HepG2 (cell line): Measurements from ENCODE around the gene TIMM13. TPM values are rescaled to one million over a fixed set of nuclear protein-coding genes. Genes with fewer than 3 reads are reported as not detected.

Experiments
- ARHGAP35 ChIP-seq: sonication (generic); formaldehyde crosslinking; IDR thresholded peaks from 2 replicates; pipeline ENCODE4 v1.9.0; 2022; ENCODE audit warnings: mild to moderate bottlenecking, inconsistent platforms, moderate library complexity, missing genetic modification reagents, borderline replicate concordance
- ATF1 ChIP-seq: IDR thresholded peaks from 2 replicates; pipeline ENCODE4 v1.6.1; 2016; ENCODE audit warnings: mild to moderate bottlenecking, control low read depth
- MIXL1 ChIP-seq: IDR thresholded peaks from 2 replicates; pipeline ENCODE4 v1.6.1; 2016
- NFE2L1 ChIP-seq: sonication (generic); formaldehyde crosslinking; IDR thresholded peaks from 2 replicates; pipeline ENCODE4 v1.4.0; 2020; ENCODE audit warnings: missing genetic modification reagents, mild to moderate bottlenecking, borderline replicate concordance
- PITX1 ChIP-seq: sonication (generic); formaldehyde crosslinking; IDR thresholded peaks from 2 replicates; pipeline ENCODE4 v1.5.1; 2020; ENCODE audit warnings: mild to moderate bottlenecking, missing genetic modification reagents
- RXRA ChIP-seq: sonication (generic); formaldehyde crosslinking; IDR thresholded peaks from 2 replicates; pipeline ENCODE4 v1.5.1; 2020; ENCODE audit warnings: missing genetic modification reagents
- SAP130 ChIP-seq: IDR thresholded peaks from 2 replicates; pipeline ENCODE4 v1.6.1; 2016; ENCODE audit warnings: low read depth
- SIN3B ChIP-seq: fragments of 150-350 bp; IDR thresholded peaks from 2 replicates; pipeline ENCODE4 v1.6.1; 2014; ENCODE audit warnings: low read length
- SMC3 ChIP-seq: IDR thresholded peaks from 2 replicates; pipeline ENCODE4 v1.6.1; 2011; ENCODE audit warnings: low read length, improper control_type of control experiment
- ZNF614 ChIP-seq: IDR thresholded peaks from 2 replicates; pipeline ENCODE4 v1.6.1; 2018; ENCODE audit warnings: missing biosample characterization, missing genetic modification reagents, inconsistent platforms, borderline replicate concordance
- polyA plus RNA-seq, 8 experiments: library from polyadenylated mRNA; depleted of rRNA in 3 of 8; stranded (reverse) in 7 of 8; unstranded in 1 of 8; fragments of >200 nt; fragmentation: Illumina TruSeq in 4 of 8; extraction: Trizol in 4 of 8; gene quantifications; 2 replicates each; pipeline versions ENCODE4 v1.2.1 to v1.2.3, GENCODE V29; 2011 to 2016; ENCODE audit warnings: low read depth in 4 of 8, missing spikeins in 1 of 8, mixed read lengths in 1 of 8; ENCODE audit not compliant: insufficient read depth in 1 of 8
- total RNA-seq, 5 experiments: library from RNA; depleted of rRNA; stranded (reverse); fragments of >200 nt; fragmentation: Illumina TruSeq; extraction: Trizol; gene quantifications; 2 replicates each; pipeline ENCODE4 v1.2.3, GENCODE V29; 2016; ENCODE audit warnings: low read depth in 1 of 5
- TF ChIP-seq, protein P1 (sequence below): sonication (generic); formaldehyde crosslinking; conservative IDR thresholded peaks from 2 replicates; pipeline ENCODE4 v1.4.0; 2020; ENCODE audit warnings: mild to moderate bottlenecking, missing genetic modification reagents, moderate library complexity
- TF ChIP-seq, protein P2 (sequence below): sonication (generic); formaldehyde crosslinking; IDR thresholded peaks from 2 replicates; pipeline ENCODE4 v1.8.1; 2022; ENCODE audit warnings: low read depth, mild to moderate bottlenecking, missing genetic modification reagents
- TF ChIP-seq, protein P3 (sequence below): sonication (generic); formaldehyde crosslinking; IDR thresholded peaks from 2 replicates; pipeline ENCODE4 v1.5.1; 2020; ENCODE audit warnings: mild to moderate bottlenecking, moderate library complexity, missing genetic modification reagents
- TF ChIP-seq, protein P4 (sequence below): fragments of 450-650 bp; IDR thresholded peaks from 2 replicates; pipeline ENCODE4 v1.6.1; 2017
- TF ChIP-seq, protein P5 (sequence below): sonication (generic); formaldehyde crosslinking; IDR thresholded peaks from 2 replicates; pipeline ENCODE4 v1.5.0; 2020; ENCODE audit warnings: mild to moderate bottlenecking, missing genetic modification reagents, borderline replicate concordance

The TIMM13 gene
- total and polyA plus RNA-seq, 2 of the 13 experiments (the other 11 are each of a cell fraction or from before 2014, with no cell fraction given), result 48.4 to 108 TPM

DNA sequence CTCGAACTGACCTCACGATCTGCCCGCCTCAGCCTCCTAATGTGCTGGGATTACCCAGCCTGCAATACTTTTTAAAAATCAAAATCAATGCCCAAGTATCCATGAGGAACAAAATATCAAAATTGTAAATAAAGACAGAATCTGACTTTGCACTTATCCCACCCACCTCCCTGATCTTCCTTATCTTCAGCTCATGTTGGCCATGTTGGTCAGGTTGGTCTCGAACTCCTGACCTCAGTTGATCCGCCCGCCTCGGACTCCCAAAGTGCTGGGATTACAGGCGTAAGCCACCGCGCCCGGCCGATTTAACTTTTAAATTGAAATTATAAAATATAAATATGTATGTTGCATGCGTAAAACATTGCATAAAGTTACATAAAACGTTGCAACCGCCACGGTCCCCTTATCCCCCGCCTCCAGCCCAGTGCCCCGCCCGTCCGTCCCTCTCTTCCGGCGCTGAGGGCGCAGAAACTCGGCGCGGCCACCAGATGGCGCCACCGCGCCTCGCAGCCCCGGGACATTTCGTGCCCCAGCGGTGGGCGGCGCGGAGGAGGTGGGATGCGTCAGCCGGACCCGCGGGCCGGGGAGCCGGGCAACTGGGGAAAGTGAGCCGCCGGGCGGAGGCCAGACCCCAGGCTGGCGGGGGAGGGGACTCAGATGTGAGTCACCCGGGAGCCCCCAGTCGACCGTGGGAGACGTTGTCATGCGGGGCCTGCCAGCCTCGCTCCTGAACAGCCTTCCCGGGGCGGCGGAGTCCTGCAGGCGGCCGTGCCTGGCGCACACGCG, 47.0 kb upstream of the TIMM13 start (continued):
- TF ChIP-seq, protein P1, sequence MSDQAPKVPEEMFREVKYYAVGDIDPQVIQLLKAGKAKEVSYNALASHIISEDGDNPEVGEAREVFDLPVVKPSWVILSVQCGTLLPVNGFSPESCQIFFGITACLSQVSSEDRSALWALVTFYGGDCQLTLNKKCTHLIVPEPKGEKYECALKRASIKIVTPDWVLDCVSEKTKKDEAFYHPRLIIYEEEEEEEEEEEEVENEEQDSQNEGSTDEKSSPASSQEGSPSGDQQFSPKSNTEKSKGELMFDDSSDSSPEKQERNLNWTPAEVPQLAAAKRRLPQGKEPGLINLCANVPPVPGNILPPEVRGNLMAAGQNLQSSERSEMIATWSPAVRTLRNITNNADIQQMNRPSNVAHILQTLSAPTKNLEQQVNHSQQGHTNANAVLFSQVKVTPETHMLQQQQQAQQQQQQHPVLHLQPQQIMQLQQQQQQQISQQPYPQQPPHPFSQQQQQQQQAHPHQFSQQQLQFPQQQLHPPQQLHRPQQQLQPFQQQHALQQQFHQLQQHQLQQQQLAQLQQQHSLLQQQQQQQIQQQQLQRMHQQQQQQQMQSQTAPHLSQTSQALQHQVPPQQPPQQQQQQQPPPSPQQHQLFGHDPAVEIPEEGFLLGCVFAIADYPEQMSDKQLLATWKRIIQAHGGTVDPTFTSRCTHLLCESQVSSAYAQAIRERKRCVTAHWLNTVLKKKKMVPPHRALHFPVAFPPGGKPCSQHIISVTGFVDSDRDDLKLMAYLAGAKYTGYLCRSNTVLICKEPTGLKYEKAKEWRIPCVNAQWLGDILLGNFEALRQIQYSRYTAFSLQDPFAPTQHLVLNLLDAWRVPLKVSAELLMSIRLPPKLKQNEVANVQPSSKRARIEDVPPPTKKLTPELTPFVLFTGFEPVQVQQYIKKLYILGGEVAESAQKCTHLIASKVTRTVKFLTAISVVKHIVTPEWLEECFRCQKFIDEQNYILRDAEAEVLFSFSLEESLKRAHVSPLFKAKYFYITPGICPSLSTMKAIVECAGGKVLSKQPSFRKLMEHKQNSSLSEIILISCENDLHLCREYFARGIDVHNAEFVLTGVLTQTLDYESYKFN (CRISPR knock-in tag), result peak; percentile 60
- no peak for TF ChIP-seq ARHGAP35 (CRISPR knock-in tag)
- peak; percentile 61; the same call in 1 of the 2 replicates for TF ChIP-seq PITX1 (CRISPR knock-in tag)
- TF ChIP-seq SIN3B, result 0 out of 2 replicates have a peak, but pooled peaks have one; percentile 28
- peak; percentile 71 for TF ChIP-seq RXRA (CRISPR knock-in tag)
- no peak for TF ChIP-seq ZNF614 (CRISPR knock-in tag)
- peak; percentile 64; the same call in 1 of the 2 replicates for TF ChIP-seq SMC3
- TF ChIP-seq, protein P2, sequence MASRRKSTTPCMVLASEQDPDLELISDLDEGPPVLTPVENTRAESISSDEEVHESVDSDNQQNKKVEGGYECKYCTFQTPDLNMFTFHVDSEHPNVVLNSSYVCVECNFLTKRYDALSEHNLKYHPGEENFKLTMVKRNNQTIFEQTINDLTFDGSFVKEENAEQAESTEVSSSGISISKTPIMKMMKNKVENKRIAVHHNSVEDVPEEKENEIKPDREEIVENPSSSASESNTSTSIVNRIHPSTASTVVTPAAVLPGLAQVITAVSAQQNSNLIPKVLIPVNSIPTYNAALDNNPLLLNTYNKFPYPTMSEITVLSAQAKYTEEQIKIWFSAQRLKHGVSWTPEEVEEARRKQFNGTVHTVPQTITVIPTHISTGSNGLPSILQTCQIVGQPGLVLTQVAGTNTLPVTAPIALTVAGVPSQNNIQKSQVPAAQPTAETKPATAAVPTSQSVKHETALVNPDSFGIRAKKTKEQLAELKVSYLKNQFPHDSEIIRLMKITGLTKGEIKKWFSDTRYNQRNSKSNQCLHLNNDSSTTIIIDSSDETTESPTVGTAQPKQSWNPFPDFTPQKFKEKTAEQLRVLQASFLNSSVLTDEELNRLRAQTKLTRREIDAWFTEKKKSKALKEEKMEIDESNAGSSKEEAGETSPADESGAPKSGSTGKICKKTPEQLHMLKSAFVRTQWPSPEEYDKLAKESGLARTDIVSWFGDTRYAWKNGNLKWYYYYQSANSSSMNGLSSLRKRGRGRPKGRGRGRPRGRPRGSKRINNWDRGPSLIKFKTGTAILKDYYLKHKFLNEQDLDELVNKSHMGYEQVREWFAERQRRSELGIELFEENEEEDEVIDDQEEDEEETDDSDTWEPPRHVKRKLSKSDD (CRISPR knock-in tag), result no peak
- TF ChIP-seq, protein P3, sequence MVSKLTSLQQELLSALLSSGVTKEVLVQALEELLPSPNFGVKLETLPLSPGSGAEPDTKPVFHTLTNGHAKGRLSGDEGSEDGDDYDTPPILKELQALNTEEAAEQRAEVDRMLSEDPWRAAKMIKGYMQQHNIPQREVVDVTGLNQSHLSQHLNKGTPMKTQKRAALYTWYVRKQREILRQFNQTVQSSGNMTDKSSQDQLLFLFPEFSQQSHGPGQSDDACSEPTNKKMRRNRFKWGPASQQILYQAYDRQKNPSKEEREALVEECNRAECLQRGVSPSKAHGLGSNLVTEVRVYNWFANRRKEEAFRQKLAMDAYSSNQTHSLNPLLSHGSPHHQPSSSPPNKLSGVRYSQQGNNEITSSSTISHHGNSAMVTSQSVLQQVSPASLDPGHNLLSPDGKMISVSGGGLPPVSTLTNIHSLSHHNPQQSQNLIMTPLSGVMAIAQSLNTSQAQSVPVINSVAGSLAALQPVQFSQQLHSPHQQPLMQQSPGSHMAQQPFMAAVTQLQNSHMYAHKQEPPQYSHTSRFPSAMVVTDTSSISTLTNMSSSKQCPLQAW, result peak; percentile 88; the same call in 1 of the 2 replicates
- no peak for TF ChIP-seq MIXL1 (CRISPR knock-in tag)
- TF ChIP-seq, protein P4, sequence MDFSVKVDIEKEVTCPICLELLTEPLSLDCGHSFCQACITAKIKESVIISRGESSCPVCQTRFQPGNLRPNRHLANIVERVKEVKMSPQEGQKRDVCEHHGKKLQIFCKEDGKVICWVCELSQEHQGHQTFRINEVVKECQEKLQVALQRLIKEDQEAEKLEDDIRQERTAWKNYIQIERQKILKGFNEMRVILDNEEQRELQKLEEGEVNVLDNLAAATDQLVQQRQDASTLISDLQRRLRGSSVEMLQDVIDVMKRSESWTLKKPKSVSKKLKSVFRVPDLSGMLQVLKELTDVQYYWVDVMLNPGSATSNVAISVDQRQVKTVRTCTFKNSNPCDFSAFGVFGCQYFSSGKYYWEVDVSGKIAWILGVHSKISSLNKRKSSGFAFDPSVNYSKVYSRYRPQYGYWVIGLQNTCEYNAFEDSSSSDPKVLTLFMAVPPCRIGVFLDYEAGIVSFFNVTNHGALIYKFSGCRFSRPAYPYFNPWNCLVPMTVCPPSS, result no peak
- no peak for TF ChIP-seq NFE2L1 (CRISPR knock-in tag)
- TF ChIP-seq, protein P5, sequence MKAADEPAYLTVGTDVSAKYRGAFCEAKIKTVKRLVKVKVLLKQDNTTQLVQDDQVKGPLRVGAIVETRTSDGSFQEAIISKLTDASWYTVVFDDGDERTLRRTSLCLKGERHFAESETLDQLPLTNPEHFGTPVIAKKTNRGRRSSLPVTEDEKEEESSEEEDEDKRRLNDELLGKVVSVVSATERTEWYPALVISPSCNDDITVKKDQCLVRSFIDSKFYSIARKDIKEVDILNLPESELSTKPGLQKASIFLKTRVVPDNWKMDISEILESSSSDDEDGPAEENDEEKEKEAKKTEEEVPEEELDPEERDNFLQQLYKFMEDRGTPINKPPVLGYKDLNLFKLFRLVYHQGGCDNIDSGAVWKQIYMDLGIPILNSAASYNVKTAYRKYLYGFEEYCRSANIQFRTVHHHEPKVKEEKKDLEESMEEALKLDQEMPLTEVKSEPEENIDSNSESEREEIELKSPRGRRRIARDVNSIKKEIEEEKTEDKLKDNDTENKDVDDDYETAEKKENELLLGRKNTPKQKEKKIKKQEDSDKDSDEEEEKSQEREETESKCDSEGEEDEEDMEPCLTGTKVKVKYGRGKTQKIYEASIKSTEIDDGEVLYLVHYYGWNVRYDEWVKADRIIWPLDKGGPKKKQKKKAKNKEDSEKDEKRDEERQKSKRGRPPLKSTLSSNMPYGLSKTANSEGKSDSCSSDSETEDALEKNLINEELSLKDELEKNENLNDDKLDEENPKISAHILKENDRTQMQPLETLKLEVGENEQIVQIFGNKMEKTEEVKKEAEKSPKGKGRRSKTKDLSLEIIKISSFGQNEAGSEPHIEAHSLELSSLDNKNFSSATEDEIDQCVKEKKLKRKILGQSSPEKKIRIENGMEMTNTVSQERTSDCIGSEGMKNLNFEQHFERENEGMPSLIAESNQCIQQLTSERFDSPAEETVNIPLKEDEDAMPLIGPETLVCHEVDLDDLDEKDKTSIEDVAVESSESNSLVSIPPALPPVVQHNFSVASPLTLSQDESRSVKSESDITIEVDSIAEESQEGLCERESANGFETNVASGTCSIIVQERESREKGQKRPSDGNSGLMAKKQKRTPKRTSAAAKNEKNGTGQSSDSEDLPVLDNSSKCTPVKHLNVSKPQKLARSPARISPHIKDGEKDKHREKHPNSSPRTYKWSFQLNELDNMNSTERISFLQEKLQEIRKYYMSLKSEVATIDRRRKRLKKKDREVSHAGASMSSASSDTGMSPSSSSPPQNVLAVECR (CRISPR knock-in tag), result peak; percentile 63; the same call in 1 of the 2 replicates
- TF ChIP-seq SAP130, result peak; percentile 68
- TF ChIP-seq ATF1 (CRISPR knock-in tag), result no peak
